NAMALWA (cell line): ENCODE data around the gene TMEM200A.

Experiments used
- DNase-seq: peaks from one replicate; pipeline ENCODE4 v3.0.0-alpha.2; 2015; ENCODE audit warnings: low spot score

TMEM200A gene

GRCh38 chr6:130425537-130425936 is 59.7 kb downstream of the TMEM200A start:
- DNase-seq: no peak

DNA sequence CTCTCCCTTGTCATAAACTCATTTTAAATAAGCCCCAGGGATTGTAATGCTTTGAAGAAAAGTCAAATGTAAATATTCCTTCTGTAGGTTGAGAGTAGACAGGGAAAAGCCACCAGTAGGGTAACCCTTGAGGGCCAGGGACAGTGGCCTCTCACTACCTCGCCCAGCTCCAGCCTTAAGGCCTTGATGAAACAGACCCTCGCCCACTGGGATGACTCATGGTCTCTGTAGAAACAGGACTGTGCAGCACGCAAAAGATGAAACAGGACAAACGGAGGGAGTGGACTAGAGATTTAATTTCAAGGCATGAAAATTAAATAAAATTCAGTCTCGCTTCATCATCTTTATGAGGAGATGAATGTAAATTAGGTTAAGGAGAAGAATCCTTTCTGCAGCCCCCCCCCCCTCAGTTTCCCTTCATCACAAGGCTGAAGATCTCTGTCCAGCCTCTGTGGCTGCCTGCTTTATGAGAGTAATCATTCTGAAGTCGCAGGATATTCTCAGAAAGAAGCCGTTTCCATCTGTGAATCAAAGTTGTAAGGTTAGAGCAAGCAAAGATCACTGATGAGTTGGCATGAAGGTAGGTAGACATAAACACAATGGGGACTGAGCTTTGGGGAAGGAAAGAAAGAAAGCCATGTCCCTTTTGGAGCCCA is 60.4 kb downstream of the TMEM200A start:
- no peak for DNase-seq

DNA sequence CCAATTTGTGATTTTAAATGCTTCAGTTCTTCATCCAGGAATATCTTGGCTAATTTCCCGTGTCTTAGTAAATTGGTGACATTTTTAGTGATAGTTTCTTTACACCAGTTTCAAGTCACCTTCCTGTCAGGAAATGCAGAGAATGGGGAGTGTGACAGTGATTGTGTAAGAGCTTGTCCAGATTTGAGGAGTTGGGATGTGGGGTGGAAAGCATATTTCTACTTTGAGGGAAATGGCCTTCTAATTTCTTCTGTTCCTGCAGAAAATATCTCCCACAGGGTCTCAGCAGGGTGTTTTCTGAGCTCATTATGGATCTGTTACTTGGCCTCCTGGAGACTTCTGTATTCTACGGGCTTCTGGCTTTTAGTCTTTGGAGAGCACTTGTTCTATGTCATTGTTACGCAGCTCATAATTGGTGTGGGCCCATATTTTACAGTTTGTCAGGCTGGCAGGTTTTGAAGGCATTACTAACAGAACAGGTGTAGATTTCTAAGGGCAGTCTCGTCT is 65.6 kb downstream of the TMEM200A start:
- DNase-seq: no peak

DNA sequence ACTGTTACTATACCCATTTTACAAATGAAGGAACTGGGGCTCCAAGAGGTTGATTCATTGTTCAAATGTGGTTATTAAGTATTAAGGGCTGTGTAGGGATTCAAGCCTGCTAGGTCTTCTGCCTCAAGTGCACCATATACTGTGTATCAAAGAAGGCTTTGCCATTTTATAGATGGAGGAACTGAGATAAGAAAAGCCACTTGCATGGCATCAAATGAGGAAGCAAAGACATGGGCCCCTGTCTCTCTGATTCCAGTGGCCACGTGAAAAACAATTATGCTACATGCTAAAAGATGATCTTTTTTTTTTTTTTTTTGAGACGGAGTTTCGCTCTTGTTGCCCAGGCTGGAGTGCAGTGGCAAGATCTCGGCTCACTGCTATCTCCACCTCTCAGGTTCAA is 67.0 kb downstream of the TMEM200A start:
- DNase-seq: no peak

GRCh38 chr6:130434174-130434873 is 68.5 kb downstream of the TMEM200A start:
- no peak for DNase-seq

- DNase-seq: no peak
These were observed 69.4 kb downstream of the TMEM200A start for GRCh38 chr6:130435181-130435580.

- no peak for DNase-seq
These were observed 72.1 kb downstream of the TMEM200A start for GRCh38 chr6:130437961-130438360.

DNA sequence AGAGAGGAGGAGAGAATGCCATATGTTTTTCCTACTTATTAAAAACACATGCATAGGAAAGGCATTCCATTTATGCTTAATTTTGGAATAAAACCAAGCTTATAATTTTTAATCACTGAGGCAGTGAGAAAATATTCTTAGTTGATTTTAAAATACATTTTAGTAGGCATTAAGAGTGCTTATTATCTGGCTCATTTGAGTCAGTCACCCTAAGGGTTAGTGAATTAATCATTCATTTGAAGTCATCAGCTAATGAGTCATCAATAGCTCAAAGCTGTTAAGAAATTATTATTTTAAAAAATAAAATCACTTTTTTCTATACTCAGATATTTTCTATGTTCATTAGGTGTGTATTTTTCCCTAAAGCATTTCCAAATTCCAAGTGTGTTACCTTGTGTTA is 81.6 kb downstream of the TMEM200A start:
- no peak for DNase-seq

DNA sequence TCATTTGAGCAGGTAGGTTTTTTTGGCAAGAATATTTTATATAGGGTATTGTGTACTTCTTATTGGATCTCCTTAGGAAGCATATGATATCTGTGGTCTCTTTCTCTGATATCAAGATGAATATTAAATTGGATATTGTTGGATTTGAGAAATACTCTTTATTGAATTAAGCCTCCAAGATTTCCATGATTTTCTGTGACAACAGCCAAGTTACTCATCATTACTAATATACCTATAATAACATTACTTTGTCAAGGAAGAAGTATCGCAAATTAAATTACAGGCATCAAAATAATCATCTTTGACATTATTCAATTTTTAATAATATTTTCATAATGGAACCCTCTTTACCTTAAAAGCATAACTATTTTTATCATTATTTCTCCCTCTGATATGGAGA is 86.5 kb downstream of the TMEM200A start:
- no peak for DNase-seq

DNA sequence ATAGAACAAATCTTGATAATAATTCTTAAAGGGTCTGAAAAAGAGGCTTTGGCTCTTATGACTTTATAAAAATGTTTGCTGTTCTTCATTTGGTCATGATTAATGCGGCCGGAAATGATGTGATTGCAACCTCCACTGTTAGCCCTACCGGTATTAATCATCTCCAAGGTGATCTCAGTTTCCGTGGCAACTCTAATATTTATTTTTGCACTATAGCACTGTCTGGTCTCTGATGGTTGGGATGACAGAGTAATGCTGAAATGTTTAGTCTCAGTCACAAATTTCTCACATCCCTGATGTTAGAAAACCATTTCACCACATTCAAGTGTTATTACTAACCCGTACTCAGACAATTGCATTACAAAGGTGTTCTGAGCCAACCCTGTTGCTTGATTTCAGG is 87.4 kb downstream of the TMEM200A start:
- DNase-seq: no peak

DNA sequence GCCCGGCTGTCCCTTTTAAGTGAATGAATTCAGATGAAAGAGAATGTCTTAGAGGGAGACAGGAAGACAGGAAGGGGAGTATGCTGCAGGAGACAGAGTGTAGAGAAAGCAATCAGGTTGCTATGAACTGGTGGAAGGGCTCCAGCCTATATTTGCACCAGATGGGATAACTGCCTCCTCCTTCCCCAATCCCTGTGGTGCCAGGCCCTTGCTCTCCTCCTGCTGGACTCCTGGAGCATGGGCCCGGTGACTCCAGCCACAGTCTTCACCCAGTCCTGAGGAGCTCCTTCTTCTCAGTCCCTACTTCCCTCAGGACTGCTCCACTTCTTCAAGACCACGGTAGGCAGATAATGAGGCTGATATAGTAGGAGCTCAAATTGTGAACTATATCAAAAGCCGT is 91.8 kb downstream of the TMEM200A start:
- no peak for DNase-seq

DNA sequence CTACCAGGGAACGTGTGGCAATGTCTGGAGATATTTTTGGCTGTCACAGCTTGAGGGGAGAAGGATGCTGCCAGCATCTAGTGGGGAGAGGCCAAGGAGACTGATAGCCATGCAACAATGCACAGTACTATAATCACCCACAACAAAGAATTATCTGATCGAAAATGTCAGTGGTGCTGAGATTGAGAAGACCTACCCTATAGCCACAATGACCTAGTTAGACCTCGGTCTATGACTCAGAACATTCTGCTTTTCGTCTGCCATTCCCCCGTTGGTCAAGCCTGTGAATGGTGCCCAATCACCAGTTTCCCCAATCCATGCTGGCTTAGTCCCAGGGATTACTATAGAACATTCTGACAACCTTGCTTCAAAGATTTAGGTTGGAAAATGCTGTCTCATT is 93.5 kb downstream of the TMEM200A start:
- no peak for DNase-seq

DNA sequence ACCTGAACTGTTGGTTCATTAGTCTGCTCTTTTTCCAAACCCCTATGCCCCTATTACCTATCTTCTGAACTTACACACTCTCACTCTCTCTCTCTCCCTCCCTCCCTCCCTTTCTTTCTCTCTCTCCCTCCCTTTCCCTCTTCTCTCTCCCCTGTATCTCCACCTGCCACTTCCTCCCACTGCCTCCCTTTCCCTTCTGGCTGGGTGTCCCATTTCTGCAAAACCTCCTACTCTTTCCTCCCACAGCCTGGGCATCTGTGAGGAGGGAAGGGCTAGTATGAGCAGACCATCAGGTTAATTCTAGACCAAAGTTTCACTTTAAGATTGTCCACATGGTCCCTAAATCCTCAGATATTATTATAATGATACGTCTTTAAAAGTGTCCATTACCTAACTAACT is 95.1 kb downstream of the TMEM200A start:
- no peak for DNase-seq

- no peak for DNase-seq
These were observed 100.4 kb downstream of the TMEM200A start for GRCh38 chr6:130466052-130466747.

DNA sequence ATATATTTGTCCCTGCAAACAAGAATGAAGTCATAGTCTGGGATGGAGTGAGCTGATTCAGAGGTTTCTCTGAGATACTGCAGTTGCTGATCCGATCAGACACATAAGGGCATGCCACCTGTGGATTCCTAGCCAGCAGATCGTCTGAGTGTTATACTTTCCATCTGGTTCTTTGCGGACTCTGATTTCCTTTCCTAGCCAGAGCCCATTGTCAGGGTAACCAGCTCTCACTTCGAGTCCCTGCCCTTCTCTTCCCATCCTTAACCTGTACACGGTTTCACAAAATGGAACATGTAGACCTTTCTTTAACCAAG is 100.9 kb downstream of the TMEM200A start:
- DNase-seq: no peak

- DNase-seq: no peak
These were observed 101.6 kb downstream of the TMEM200A start for GRCh38 chr6:130467146-130468050.

DNA sequence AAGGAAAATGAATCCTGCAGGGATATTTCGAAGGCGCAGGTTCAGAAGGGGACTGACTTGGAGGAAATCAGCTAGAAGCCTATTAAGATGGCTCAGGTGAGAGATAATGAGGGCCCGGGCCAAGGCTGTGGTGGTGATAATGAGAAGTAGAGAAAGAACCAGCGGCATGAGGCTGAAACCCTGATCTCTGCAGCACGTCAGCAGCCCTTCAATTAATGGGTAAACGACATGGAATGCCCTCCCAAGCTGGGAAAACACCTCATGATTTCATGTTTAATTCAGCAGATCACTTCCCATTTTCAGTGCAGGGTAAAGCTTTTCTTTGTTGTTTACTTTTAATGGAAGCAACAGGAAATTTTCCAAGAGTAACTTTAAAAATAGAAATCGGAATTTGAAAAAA is 104.9 kb downstream of the TMEM200A start:
- DNase-seq: no peak

DNA sequence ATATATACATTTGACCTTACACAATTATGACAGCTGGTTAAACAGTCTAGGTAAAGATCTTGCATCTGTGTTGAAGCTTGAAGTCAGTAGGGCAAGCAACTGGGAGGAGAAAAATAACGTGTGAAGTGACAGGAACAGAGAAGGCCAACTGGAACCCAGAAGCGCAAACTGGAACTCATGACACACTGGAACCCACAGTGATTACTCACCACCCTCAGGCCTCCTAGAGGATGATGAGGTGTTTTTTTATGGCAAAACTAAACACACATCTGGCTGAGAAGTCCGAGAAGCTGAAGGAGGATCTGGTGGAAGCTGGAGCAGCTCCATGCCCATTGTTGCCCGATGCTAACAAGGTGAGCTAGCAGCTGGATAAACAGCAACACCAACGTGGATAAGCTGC is 108.1 kb downstream of the TMEM200A start:
- DNase-seq: no peak

DNA sequence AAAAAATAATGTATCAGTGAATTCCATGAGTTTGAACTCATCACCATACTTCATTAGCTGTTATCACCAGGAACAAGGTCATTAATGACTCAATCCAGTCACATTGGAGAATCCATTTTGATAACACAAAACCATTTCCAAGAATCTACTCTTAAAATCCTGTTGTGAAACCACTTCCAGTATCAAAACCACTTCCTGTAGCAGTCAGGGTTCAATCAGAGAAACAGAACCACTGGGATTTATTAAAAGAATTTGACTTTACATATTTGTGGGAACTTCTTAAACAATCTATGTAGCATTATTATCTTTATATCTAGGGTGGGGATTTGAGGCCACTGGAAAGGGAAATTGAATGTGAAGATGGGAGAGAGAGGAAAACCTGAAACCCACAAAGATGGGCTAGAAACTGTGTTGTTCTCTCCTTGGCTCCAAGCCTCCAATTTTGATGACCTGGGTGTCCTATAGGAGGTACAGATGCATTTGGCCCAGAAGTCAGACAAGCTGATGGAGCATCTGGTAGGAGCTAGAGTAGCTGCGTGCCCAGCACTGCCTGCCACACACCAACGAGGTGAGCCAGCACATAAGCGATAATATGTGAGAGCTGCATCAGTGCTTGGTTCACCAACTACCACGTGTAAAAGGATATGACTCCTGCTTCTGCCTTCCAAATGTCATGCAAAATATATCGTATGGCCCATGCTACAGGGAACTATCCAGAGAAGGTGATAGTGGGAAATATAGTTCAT is 117.0 kb downstream of the TMEM200A start:
- DNase-seq: no peak

GRCh38 chr6:130485870-130486269 is 120.1 kb downstream of the TMEM200A start:
- no peak for DNase-seq

DNA sequence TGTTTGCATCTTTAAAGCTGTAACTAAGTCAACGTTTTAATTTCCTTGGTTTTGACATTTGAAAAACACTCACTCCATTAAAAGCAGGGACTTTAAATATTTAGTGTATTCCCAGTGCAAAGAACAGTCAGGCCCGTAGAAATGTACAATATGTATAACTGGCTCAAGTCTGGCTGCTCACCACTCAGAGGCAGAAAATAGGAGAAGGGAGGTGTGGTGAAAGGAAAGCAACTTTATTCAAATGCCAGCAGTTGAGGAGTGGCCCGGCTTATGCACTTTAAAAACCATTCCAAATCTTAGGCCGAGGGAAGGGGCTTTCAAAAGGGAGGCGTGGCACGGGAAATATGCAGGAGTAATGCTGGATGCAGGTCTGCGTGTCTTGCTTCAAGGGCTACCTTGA is 120.6 kb downstream of the TMEM200A start:
- no peak for DNase-seq

GRCh38 chr6:130489514-130489913 is 123.7 kb downstream of the TMEM200A start:
- no peak for DNase-seq
